ENCODE results near the gene MBNL2. TPM values are rescaled to one million over a fixed set of nuclear protein-coding genes. Genes with fewer than 3 reads are reported as not detected.

MBNL2 gene
- total and polyA plus RNA-seq, 5 donors from 2014 or later = 15.6 to 37.2 (median 17.6) TPM

DNA sequence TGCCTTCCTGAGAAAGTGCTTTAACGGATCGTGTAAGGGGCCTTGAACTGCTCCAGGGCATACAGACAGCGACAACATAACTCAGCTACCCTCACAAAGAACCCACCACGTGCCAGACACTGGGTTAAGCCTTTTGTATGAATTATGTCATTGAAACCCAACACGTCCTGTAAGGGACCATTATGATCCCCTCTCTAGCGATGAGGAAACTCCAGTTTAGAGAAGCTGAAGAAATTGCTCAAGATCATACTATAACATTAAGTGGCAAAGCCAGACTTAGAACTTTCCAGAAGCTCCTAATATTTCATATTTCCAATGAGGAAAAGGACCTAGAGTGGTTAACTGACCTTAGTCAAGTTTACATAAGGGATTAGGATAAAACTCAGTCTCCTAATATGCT, 154.8 kb downstream of the MBNL2 start:
- Mint-ChIP-seq H3K27ac (no peak overlapping the region), H3K4me3 (no peak overlapping the region), H3K27me3 (no peaks in the 10 kb centered on the region), H3K4me1 (peaks cover 0 to 5% (median 2%) of the 10 kb centered on the region in 4 donors), H3K9me3 (no peaks in the 10 kb centered on the region), H3K36me3 (peaks cover 32% of the 10 kb centered on the region)
- Histone ChIP-seq H3K9me3 (ENCODE audit: control insufficient read depth in 2 of 2, low read length in 2 of 2) (no peaks in the 10 kb centered on the region), H3K4me1 (ENCODE audit: control insufficient read depth, insufficient read depth, low read length, poor library complexity, severe bottlenecking) (no peaks in the 10 kb centered on the region), H3K27ac (ENCODE audit: insufficient read depth, low read length, poor library complexity, severe bottlenecking) (no peak overlapping the region), H3K36me3 (ENCODE audit: control insufficient read depth, insufficient read depth, low read length) (peaks cover 20% of the 10 kb centered on the region), H3K4me3 (ENCODE audit: low read depth, low read length) (no peak overlapping the region), H3K27me3 (ENCODE audit: control insufficient read depth, insufficient read depth, low read length) (no peaks in the 10 kb centered on the region)
- DNase-seq (no peak), ATAC-seq (ENCODE audit: low read depth in 2 of 2) (no peak)

DNA sequence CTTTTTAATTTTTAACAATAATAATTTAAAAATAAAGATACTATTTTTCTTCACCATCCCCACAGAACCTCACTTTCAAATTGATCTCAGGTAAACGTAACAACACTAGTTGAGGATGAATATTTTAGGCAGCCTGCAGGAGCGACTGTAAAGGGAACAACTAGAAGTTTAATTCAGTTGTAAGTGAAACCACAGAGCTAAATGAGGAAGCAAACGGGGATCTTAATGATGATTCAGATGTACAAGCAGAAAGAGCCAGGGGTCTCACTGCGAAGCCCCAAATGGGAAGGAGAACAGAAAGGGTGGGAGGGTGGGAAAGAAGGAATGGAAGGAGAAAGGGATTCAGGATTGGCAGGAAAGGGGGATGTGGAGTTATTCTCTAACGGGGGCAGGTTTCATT, 157.3 kb downstream of the MBNL2 start:
- DNase-seq = no peak
- no peaks in the 10 kb centered on the region for H3K27me3 ChIP-seq (ENCODE audit: control insufficient read depth, insufficient read depth, low read length)
- peaks cover 0 to 3% (median 0%) of the 10 kb centered on the region in 4 donors for H3K4me1 Mint-ChIP-seq
- no peak for ATAC-seq (ENCODE audit: low read depth in 2 of 2)
- no peak overlapping the region for H3K4me3 Mint-ChIP-seq
- H3K36me3 Mint-ChIP-seq = peaks cover 37% of the 10 kb centered on the region
- no peaks in the 10 kb centered on the region for H3K9me3 ChIP-seq (ENCODE audit: control insufficient read depth in 2 of 2, low read length in 2 of 2)
- no peaks in the 10 kb centered on the region for H3K4me1 ChIP-seq (ENCODE audit: control insufficient read depth, insufficient read depth, low read length, poor library complexity, severe bottlenecking)
- H3K27me3 Mint-ChIP-seq = no peaks in the 10 kb centered on the region
- H3K27ac Mint-ChIP-seq = no peak overlapping the region
- H3K27ac ChIP-seq (ENCODE audit: insufficient read depth, low read length, poor library complexity, severe bottlenecking) = no peak overlapping the region
- peaks cover 25% of the 10 kb centered on the region for H3K36me3 ChIP-seq (ENCODE audit: control insufficient read depth, insufficient read depth, low read length)
- H3K4me3 ChIP-seq (ENCODE audit: low read depth, low read length) = no peak overlapping the region
- no peaks in the 10 kb centered on the region for H3K9me3 Mint-ChIP-seq

DNA sequence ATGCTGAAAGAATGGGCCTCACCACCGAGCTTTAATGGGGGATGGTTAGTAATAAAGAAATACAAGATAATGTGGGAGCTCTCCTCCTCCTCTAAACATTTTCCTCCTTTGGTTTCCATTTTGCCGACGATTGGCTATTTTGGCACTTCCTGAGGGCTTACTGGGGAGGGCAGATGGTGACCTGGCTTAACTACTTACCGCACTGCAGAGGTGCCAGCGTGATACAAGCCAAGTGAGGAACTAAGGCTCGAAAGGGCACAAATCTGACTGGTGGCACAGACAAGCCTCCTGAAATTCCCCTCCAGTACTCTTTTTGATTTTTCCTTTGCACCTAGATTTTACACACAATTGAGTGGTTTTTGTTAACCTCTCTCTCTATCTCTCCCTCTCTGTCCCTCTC, 158.6 kb downstream of the MBNL2 start:
- no peaks in the 10 kb centered on the region for H3K27me3 ChIP-seq (ENCODE audit: control insufficient read depth, insufficient read depth, low read length)
- peak overlapping the region in 1 of 3 donors; percentile 64 for H3K27ac Mint-ChIP-seq
- no peak overlapping the region for H3K4me3 ChIP-seq (ENCODE audit: low read depth, low read length)
- H3K9me3 ChIP-seq (ENCODE audit: control insufficient read depth in 2 of 2, low read length in 2 of 2) = no peaks in the 10 kb centered on the region
- no peak for DNase-seq
- no peaks in the 10 kb centered on the region for H3K9me3 Mint-ChIP-seq
- no peak overlapping the region for H3K27ac ChIP-seq (ENCODE audit: insufficient read depth, low read length, poor library complexity, severe bottlenecking)
- peaks cover 0 to 5% (median 1%) of the 10 kb centered on the region in 4 donors for H3K4me1 Mint-ChIP-seq
- H3K4me1 ChIP-seq (ENCODE audit: control insufficient read depth, insufficient read depth, low read length, poor library complexity, severe bottlenecking) = no peaks in the 10 kb centered on the region
- H3K4me3 Mint-ChIP-seq = no peak overlapping the region
- peaks cover 20% of the 10 kb centered on the region for H3K36me3 ChIP-seq (ENCODE audit: control insufficient read depth, insufficient read depth, low read length)
- ATAC-seq (ENCODE audit: low read depth in 2 of 2) = no peak
- H3K27me3 Mint-ChIP-seq = no peaks in the 10 kb centered on the region
- peaks cover 32% of the 10 kb centered on the region for H3K36me3 Mint-ChIP-seq

DNA sequence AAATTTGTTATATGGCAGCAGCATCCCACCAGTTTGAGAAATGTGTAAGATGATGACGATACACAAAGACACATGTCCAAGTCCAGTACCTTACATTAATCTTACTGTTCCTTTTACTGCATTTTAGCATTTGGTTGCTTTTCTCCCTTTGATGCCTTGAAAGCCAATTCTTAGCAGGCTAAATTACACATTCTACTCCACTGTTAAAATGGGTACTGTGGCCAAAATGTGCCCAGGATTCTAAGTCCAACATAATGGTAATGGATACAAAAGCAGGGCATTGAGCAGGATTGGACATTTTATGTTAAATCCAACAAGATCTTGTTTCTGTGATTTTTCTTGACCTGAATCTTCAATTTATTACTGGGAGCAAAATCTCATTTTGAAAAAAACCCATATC, 159.1 kb downstream of the MBNL2 start:
- no peaks in the 10 kb centered on the region for H3K27me3 ChIP-seq (ENCODE audit: control insufficient read depth, insufficient read depth, low read length)
- H3K36me3 ChIP-seq (ENCODE audit: control insufficient read depth, insufficient read depth, low read length) = peaks cover 16% of the 10 kb centered on the region
- no peak overlapping the region for H3K4me3 ChIP-seq (ENCODE audit: low read depth, low read length)
- Mint-ChIP-seq H3K4me1 (peaks cover 2 to 5% (median 4%) of the 10 kb centered on the region in 4 donors), H3K27me3 (no peaks in the 10 kb centered on the region), H3K9me3 (no peaks in the 10 kb centered on the region), H3K4me3 (no peak overlapping the region), H3K27ac (peak overlapping the region in 1 of 3 donors; percentile 64), H3K36me3 (peaks cover 33% of the 10 kb centered on the region)
- no peak overlapping the region for H3K27ac ChIP-seq (ENCODE audit: insufficient read depth, low read length, poor library complexity, severe bottlenecking)
- H3K9me3 ChIP-seq (ENCODE audit: control insufficient read depth in 2 of 2, low read length in 2 of 2) = no peaks in the 10 kb centered on the region
- no peaks in the 10 kb centered on the region for H3K4me1 ChIP-seq (ENCODE audit: control insufficient read depth, insufficient read depth, low read length, poor library complexity, severe bottlenecking)
- ATAC-seq (ENCODE audit: low read depth in 2 of 2) = no peak
- DNase-seq = no peak

DNA sequence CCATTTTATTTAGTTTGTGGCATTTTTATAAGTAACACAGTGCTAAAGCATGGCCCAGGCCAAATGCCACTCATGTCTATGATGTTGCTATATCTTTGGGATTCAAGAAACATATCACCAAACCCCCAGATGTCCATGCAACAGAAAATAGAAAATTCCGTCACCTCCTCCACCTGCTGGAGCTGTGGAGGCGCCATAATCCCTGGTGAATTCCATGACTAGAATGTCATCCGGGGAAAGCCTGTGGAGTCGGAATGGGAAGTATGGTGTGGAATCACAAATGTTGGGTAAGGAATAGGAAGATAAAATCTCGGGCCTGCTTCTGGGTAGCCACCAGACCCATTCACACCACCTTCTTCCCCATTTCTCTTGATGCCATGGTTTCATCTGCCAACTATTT, 160.1 kb downstream of the MBNL2 start:
- ATAC-seq (ENCODE audit: low read depth in 2 of 2) (no peak), DNase-seq (no peak)
- no peaks in the 10 kb centered on the region for H3K27me3 Mint-ChIP-seq
- peaks cover 8 to 12% (median 10%) of the 10 kb centered on the region in 4 donors for H3K4me1 Mint-ChIP-seq
- H3K4me3 Mint-ChIP-seq = no peak overlapping the region
- Histone ChIP-seq H3K27me3 (ENCODE audit: control insufficient read depth, insufficient read depth, low read length) (no peaks in the 10 kb centered on the region), H3K27ac (ENCODE audit: insufficient read depth, low read length, poor library complexity, severe bottlenecking) (no peak overlapping the region), H3K36me3 (ENCODE audit: control insufficient read depth, insufficient read depth, low read length) (peaks cover 15% of the 10 kb centered on the region), H3K9me3 (ENCODE audit: control insufficient read depth in 2 of 2, low read length in 2 of 2) (no peaks in the 10 kb centered on the region), H3K4me1 (ENCODE audit: control insufficient read depth, insufficient read depth, low read length, poor library complexity, severe bottlenecking) (no peaks in the 10 kb centered on the region), H3K4me3 (ENCODE audit: low read depth, low read length) (no peak overlapping the region)
- no peak overlapping the region for H3K27ac Mint-ChIP-seq
- H3K9me3 Mint-ChIP-seq = no peaks in the 10 kb centered on the region
- peaks cover 34% of the 10 kb centered on the region for H3K36me3 Mint-ChIP-seq

DNA sequence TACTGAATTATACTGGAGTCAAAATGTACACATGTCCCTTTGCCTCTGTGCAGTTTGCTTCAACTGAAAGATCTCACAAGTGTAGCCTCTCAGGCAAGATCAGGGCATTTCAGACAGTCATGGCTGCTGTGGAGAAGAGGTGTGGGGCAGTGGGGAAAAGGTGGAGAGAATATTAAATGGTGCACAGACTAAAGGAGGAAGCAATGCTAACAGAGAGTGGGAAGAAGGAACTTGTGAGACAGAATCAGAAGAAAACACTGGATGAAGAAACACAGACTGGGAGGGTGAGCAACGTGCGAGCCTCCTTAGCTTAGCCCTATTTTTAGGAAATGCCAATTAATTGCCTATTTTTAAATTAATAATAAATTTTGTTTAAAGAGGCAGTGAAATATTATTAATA, 162.2 kb downstream of the MBNL2 start:
- no peaks in the 10 kb centered on the region for H3K27me3 Mint-ChIP-seq
- ATAC-seq (ENCODE audit: low read depth in 2 of 2) (no peak), DNase-seq (no peak)
- Histone ChIP-seq H3K36me3 (ENCODE audit: control insufficient read depth, insufficient read depth, low read length) (peaks cover 16% of the 10 kb centered on the region), H3K4me1 (ENCODE audit: control insufficient read depth, insufficient read depth, low read length, poor library complexity, severe bottlenecking) (no peaks in the 10 kb centered on the region), H3K4me3 (ENCODE audit: low read depth, low read length) (no peak overlapping the region), H3K27ac (ENCODE audit: insufficient read depth, low read length, poor library complexity, severe bottlenecking) (no peak overlapping the region), H3K27me3 (ENCODE audit: control insufficient read depth, insufficient read depth, low read length) (no peaks in the 10 kb centered on the region), H3K9me3 (ENCODE audit: control insufficient read depth in 2 of 2, low read length in 2 of 2) (no peaks in the 10 kb centered on the region)
- H3K4me3 Mint-ChIP-seq = no peak overlapping the region
- H3K36me3 Mint-ChIP-seq = peaks cover 41% of the 10 kb centered on the region
- H3K27ac Mint-ChIP-seq = no peak overlapping the region
- no peaks in the 10 kb centered on the region for H3K9me3 Mint-ChIP-seq
- H3K4me1 Mint-ChIP-seq = peaks cover 10 to 17% (median 15%) of the 10 kb centered on the region in 4 donors

DNA sequence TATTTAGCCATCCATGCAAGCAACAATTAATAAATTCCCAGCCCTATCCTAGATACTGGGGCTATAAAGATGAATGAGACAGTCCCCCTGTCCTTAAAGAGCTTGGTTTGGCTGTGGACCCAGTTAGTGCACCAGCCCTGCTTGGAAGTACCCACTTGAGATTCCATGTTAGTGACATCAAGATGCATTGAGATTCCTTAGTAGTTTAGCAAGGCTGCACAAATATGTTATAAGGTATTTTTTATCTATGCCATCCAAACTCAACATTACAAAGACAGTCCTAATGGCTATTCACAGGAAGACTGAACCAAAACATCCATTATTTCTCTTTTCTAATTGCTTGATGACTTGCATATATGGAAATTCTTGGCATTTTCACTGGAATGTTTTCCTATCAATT, 163.0 kb downstream of the MBNL2 start:
- peaks cover 16% of the 10 kb centered on the region for H3K36me3 ChIP-seq (ENCODE audit: control insufficient read depth, insufficient read depth, low read length)
- no peaks in the 10 kb centered on the region for H3K4me1 ChIP-seq (ENCODE audit: control insufficient read depth, insufficient read depth, low read length, poor library complexity, severe bottlenecking)
- Mint-ChIP-seq H3K9me3 (no peaks in the 10 kb centered on the region), H3K4me1 (peaks cover 10 to 17% (median 15%) of the 10 kb centered on the region in 4 donors), H3K27ac (no peak overlapping the region), H3K27me3 (no peaks in the 10 kb centered on the region), H3K36me3 (peaks cover 41% of the 10 kb centered on the region), H3K4me3 (no peak overlapping the region)
- no peak overlapping the region for H3K4me3 ChIP-seq (ENCODE audit: low read depth, low read length)
- no peak for DNase-seq
- H3K27me3 ChIP-seq (ENCODE audit: control insufficient read depth, insufficient read depth, low read length) = no peaks in the 10 kb centered on the region
- no peaks in the 10 kb centered on the region for H3K9me3 ChIP-seq (ENCODE audit: control insufficient read depth in 2 of 2, low read length in 2 of 2)
- no peak for ATAC-seq (ENCODE audit: low read depth in 2 of 2)
- no peak overlapping the region for H3K27ac ChIP-seq (ENCODE audit: insufficient read depth, low read length, poor library complexity, severe bottlenecking)

DNA sequence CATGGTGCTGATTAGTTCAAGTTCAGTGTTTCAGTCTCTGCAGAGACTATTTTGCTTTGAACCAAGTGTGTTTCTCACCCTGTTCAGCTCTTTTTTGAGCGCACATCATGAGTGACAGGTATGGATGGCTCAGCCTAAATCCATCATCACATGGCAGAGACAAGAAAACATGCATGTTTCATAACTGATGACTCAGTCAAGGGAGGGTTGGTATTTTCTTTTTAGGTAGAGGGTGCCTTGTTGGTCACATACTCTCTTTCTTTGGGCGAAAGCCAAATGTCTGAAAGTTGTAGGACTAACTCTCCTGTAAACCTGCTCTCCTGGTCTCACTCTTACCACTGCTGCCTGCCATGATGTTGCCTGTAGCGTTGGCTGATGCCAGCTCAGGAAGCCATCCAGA, 163.7 kb downstream of the MBNL2 start:
- no peak for ATAC-seq (ENCODE audit: low read depth in 2 of 2)
- Histone ChIP-seq H3K36me3 (ENCODE audit: control insufficient read depth, insufficient read depth, low read length) (peaks cover 13% of the 10 kb centered on the region), H3K27ac (ENCODE audit: insufficient read depth, low read length, poor library complexity, severe bottlenecking) (no peak overlapping the region), H3K27me3 (ENCODE audit: control insufficient read depth, insufficient read depth, low read length) (no peaks in the 10 kb centered on the region), H3K4me1 (ENCODE audit: control insufficient read depth, insufficient read depth, low read length, poor library complexity, severe bottlenecking) (no peaks in the 10 kb centered on the region), H3K9me3 (ENCODE audit: control insufficient read depth in 2 of 2, low read length in 2 of 2) (no peaks in the 10 kb centered on the region), H3K4me3 (ENCODE audit: low read depth, low read length) (no peak overlapping the region)
- Mint-ChIP-seq H3K9me3 (no peaks in the 10 kb centered on the region), H3K27me3 (no peaks in the 10 kb centered on the region), H3K4me3 (no peak overlapping the region), H3K27ac (no peak overlapping the region), H3K36me3 (peaks cover 36% of the 10 kb centered on the region), H3K4me1 (peaks cover 10 to 17% (median 15%) of the 10 kb centered on the region in 4 donors)
- DNase-seq = no peak
